Measurements from ENCODE around the gene PKHD1.

Gene PKHD1

GRCh38 chr6:51951924-51952323 lies 135.5 kb downstream of the PKHD1 start:
- TF ChIP-seq CREB1 (IDR thresholded peaks at IDR 0.05; ENCODE audit: low read depth), result no peak
- no peak for TF ChIP-seq EP300 (IDR thresholded peaks at IDR 0.05; ENCODE audit: borderline replicate concordance)
- no peak for TF ChIP-seq RAD21 (IDR thresholded peaks at IDR 0.05; ENCODE audit: low read depth)
- TF ChIP-seq, protein P1, sequence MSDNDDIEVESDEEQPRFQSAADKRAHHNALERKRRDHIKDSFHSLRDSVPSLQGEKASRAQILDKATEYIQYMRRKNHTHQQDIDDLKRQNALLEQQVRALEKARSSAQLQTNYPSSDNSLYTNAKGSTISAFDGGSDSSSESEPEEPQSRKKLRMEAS (IDR thresholded peaks at IDR 0.05), result no peak

GRCh38 chr6:51949526-51949925 lies 137.9 kb downstream of the PKHD1 start:
- TF ChIP-seq YY1 (IDR thresholded peaks at IDR 0.05; ENCODE audit: low read depth) (no peak), ZBTB7A (IDR thresholded peaks at IDR 0.05; ENCODE audit: low read depth) (no peak)

DNA sequence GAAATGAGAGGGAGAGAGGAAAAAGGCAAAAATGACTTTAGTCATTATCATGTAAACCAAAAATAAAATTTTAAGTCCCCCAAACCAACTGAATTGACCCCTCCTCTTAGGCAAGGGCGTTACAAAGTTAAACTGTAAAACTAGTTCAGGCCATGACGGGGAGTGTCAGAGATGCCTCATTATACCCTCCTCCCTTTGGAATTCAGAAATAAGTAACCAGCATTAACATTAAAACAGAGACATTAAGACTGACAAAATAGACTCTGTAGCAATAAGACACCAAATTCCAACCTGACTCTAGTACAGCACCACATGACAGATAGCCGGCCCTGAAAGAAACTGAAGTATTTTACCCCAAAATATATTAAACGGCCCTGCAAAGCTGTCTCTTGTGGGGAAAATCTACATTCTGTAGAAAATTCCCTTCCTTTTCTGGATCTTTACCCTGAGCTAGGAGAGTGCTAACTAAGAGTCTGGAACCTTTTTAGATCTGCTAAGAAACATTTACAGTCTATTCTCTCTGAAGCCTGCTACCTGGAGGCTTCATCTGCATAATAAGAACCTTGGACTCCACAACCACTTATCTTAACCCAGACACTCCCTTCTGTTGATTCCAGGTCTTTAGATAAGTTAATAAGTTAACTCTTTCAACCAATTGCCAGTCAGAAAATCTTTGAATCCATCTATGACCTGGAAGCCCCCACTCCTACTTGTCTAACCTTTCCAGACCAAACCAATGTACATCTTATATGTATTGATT lies 150.7 kb downstream of the PKHD1 start:
- TF ChIP-seq, protein P1 (IDR thresholded peaks at IDR 0.05), result no peak
- TF ChIP-seq TAF1 (IDR thresholded peaks at IDR 0.05; ENCODE audit: low read depth) (no peak), CREB1 (IDR thresholded peaks at IDR 0.05; ENCODE audit: low read depth) (no peak), NFIC (IDR thresholded peaks at IDR 0.05) (no peak), TCF12 (IDR thresholded peaks at IDR 0.05; ENCODE audit: low read depth) (no peak), RAD21 (IDR thresholded peaks at IDR 0.05; ENCODE audit: low read depth) (no peak), CEBPB (IDR thresholded peaks at IDR 0.05) (no peak), EP300 (IDR thresholded peaks at IDR 0.05; ENCODE audit: borderline replicate concordance) (no peak), USF1 (IDR thresholded peaks at IDR 0.05) (no peak), EGR1 (IDR thresholded peaks at IDR 0.05) (no peak)
- TF ChIP-seq, protein P2, sequence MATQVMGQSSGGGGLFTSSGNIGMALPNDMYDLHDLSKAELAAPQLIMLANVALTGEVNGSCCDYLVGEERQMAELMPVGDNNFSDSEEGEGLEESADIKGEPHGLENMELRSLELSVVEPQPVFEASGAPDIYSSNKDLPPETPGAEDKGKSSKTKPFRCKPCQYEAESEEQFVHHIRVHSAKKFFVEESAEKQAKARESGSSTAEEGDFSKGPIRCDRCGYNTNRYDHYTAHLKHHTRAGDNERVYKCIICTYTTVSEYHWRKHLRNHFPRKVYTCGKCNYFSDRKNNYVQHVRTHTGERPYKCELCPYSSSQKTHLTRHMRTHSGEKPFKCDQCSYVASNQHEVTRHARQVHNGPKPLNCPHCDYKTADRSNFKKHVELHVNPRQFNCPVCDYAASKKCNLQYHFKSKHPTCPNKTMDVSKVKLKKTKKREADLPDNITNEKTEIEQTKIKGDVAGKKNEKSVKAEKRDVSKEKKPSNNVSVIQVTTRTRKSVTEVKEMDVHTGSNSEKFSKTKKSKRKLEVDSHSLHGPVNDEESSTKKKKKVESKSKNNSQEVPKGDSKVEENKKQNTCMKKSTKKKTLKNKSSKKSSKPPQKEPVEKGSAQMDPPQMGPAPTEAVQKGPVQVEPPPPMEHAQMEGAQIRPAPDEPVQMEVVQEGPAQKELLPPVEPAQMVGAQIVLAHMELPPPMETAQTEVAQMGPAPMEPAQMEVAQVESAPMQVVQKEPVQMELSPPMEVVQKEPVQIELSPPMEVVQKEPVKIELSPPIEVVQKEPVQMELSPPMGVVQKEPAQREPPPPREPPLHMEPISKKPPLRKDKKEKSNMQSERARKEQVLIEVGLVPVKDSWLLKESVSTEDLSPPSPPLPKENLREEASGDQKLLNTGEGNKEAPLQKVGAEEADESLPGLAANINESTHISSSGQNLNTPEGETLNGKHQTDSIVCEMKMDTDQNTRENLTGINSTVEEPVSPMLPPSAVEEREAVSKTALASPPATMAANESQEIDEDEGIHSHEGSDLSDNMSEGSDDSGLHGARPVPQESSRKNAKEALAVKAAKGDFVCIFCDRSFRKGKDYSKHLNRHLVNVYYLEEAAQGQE (IDR thresholded peaks at IDR 0.05; ENCODE audit: low read depth), result no peak

GRCh38 chr6:51934098-51934497 lies 153.3 kb downstream of the PKHD1 start:
- TF ChIP-seq RAD21 (IDR thresholded peaks at IDR 0.05; ENCODE audit: low read depth), result peak; percentile 9; the same call in 1 of the 2 replicates
- no peak for TF ChIP-seq EGR1 (IDR thresholded peaks at IDR 0.05)

DNA sequence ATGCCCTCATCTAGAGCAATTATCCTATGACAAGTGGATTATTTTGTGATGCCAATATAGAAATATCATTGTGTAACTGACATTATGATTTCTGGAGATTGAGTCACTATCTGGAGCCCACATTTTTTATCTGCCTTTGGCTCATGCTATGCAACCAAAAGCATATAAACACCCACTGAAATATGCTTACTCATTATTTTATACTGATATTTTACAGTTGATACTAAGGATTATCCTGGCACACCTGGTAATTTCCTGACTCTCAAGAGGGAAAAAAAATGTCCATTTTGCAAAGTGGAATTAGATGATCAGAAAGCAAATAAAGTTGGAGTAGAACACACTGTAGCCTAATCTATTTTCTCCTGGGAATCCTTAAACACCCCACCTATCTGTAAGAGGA lies 154.5 kb downstream of the PKHD1 start:
- TF ChIP-seq TCF12 (IDR thresholded peaks at IDR 0.05; ENCODE audit: low read depth), result no peak
- TF ChIP-seq CEBPB (IDR thresholded peaks at IDR 0.05), result no peak
- TF ChIP-seq USF1 (IDR thresholded peaks at IDR 0.05), result no peak
- TF ChIP-seq FOXM1 (IDR thresholded peaks at IDR 0.05; ENCODE audit: borderline replicate concordance, low read depth), result no peak
- no peak for TF ChIP-seq EP300 (IDR thresholded peaks at IDR 0.05; ENCODE audit: borderline replicate concordance)
- TF ChIP-seq, protein P1 (IDR thresholded peaks at IDR 0.05), result no peak
- no peak for TF ChIP-seq TAF1 (IDR thresholded peaks at IDR 0.05; ENCODE audit: low read depth)
- no peak for TF ChIP-seq CREB1 (IDR thresholded peaks at IDR 0.05; ENCODE audit: low read depth)
- no peak for TF ChIP-seq ZBTB7A (IDR thresholded peaks at IDR 0.05; ENCODE audit: low read depth)
- TF ChIP-seq EGR1 (IDR thresholded peaks at IDR 0.05), result no peak
- TF ChIP-seq YY1 (IDR thresholded peaks at IDR 0.05; ENCODE audit: low read depth), result no peak
- TF ChIP-seq, protein P2 (IDR thresholded peaks at IDR 0.05; ENCODE audit: low read depth), result no peak
- TF ChIP-seq NFIC (IDR thresholded peaks at IDR 0.05), result no peak
- no peak for TF ChIP-seq RAD21 (IDR thresholded peaks at IDR 0.05; ENCODE audit: low read depth)
- no peak for TF ChIP-seq TEAD4 (IDR thresholded peaks at IDR 0.05)

- no peak for TF ChIP-seq NFIC (IDR thresholded peaks at IDR 0.05)
- TF ChIP-seq RAD21 (IDR thresholded peaks at IDR 0.05; ENCODE audit: low read depth), result no peak
- TF ChIP-seq TEAD4 (IDR thresholded peaks at IDR 0.05), result no peak
- no peak for TF ChIP-seq TAF1 (IDR thresholded peaks at IDR 0.05; ENCODE audit: low read depth)
- TF ChIP-seq CEBPB (IDR thresholded peaks at IDR 0.05), result no peak
- TF ChIP-seq FOXM1 (IDR thresholded peaks at IDR 0.05; ENCODE audit: borderline replicate concordance, low read depth), result no peak
- no peak for TF ChIP-seq YY1 (IDR thresholded peaks at IDR 0.05; ENCODE audit: low read depth)
- no peak for TF ChIP-seq USF1 (IDR thresholded peaks at IDR 0.05)
- TF ChIP-seq, protein P2 (IDR thresholded peaks at IDR 0.05; ENCODE audit: low read depth), result no peak
- no peak for TF ChIP-seq TCF12 (IDR thresholded peaks at IDR 0.05; ENCODE audit: low read depth)
These were observed 156.8 kb downstream of the PKHD1 start for GRCh38 chr6:51930602-51931001.

Measured in Ishikawa (cell line).